Endothelial cell of umbilical vein (primary cell): ENCODE data around the gene CHSY1. TPM values are rescaled to one million over a fixed set of nuclear protein-coding genes. Genes with fewer than 3 reads are reported as not detected.
A peak's percentile ranks its signal among the peaks of the same experiment; 100 is the strongest.

Source experiments
- BruUV-seq: library from RNA; stranded (reverse); fragments of 400-500 nt; replicated peaks from 2 replicates; lab custom pipeline; 2021; lab: Mats Ljungman, UMichigan
- CTCF ChIA-PET: fragments of 300-600, 350-600 bp; sonication (Branson Sonifier 250); formaldehyde crosslinking; loops from one replicate; lab custom pipeline; 2021; ENCODE audit warnings: antibody characterized with exemption, inconsistent platforms; lab: Charles Lee
- POLR2A ChIA-PET: fragments of 300-600, 350-600 bp; sonication (Branson Sonifier 250); formaldehyde crosslinking; loops from one replicate; lab custom pipeline; 2021; ENCODE audit warnings: antibody characterized with exemption, inconsistent platforms; lab: Charles Lee
- DNase-seq: peaks from one replicate; pipeline ENCODE4 v3.0.0-alpha.2; 2011; ENCODE audit warnings: low read depth, low spot score
- FAIRE-seq: peaks from 2 replicates; lab custom pipeline; 2011; peaks lifted over from hg19 to GRCh38; lab: Jason Lieb, UNC
- H2AFZ ChIP-seq: 2 replicates; pipeline ENCODE4 v1.6.0; 2012; ENCODE audit warnings: low read depth, low read length, control low read depth, inconsistent platforms
- H3K27ac ChIP-seq: 2 replicates; pipeline ENCODE4 v1.5.1; 2011; ENCODE audit warnings: low read depth, mild to moderate bottlenecking, control low read depth, low read length, moderate library complexity; ENCODE audit not compliant: insufficient read depth
- H3K27me3 ChIP-seq, 2 experiments: 2 replicates each; pipeline versions ENCODE4 v1.6.0 to v1.6.1; 2011; ENCODE audit warnings: low read length in 2 of 2, mixed read lengths in 1 of 2; ENCODE audit not compliant: control insufficient read depth in 2 of 2, insufficient read depth in 2 of 2
- H3K36me3 ChIP-seq, 2 experiments: 2 replicates in 1 of 2; 3 replicates in 1 of 2; pipeline ENCODE4 v1.5.1; 2011; ENCODE audit warnings: low read length in 2 of 2, mild to moderate bottlenecking in 1 of 2, moderate library complexity in 1 of 2; ENCODE audit not compliant: control insufficient read depth in 2 of 2, insufficient read depth in 2 of 2; ENCODE audit errors: extremely low read depth in 1 of 2
- H3K4me1 ChIP-seq: 3 replicates; pipeline ENCODE4 v1.5.1; 2011; ENCODE audit warnings: mild to moderate bottlenecking, low read length; ENCODE audit not compliant: control insufficient read depth, insufficient read depth; ENCODE audit errors: extremely low read depth
- H3K4me2 ChIP-seq: 2 replicates; pipeline ENCODE4 v1.6.1; 2011; ENCODE audit warnings: low read length, control low read depth, mixed read lengths; ENCODE audit not compliant: insufficient read depth
- H3K4me3 ChIP-seq, 3 experiments: fragments of 200-600 bp in 1 of 3; sonication (generic), shearing (Covaris generic) in 1 of 3; replicated peaks in 1 of 3; 2 replicates each; pipeline ENCODE4 v1.5.1; 2011 to 2016; ENCODE audit warnings: control low read depth in 3 of 3, low read length in 3 of 3, mild to moderate bottlenecking in 2 of 3, inconsistent platforms in 1 of 3, low read depth in 1 of 3, moderate library complexity in 1 of 3; ENCODE audit not compliant: insufficient read depth in 1 of 3
- H3K79me2 ChIP-seq: 2 replicates; pipeline ENCODE4 v1.6.0; 2012; ENCODE audit warnings: low read length, inconsistent platforms; ENCODE audit not compliant: control insufficient read depth, insufficient read depth
- H3K9ac ChIP-seq: replicated peaks from 2 replicates; pipeline ENCODE3; 2011; ENCODE audit warnings: low read length, control low read depth; ENCODE audit not compliant: insufficient read depth; ENCODE audit errors: extremely low read depth
- H3K9me1 ChIP-seq: replicated peaks from 3 replicates; pipeline ENCODE4 v1.6.0; 2011; ENCODE audit warnings: mild to moderate bottlenecking, low read length; ENCODE audit not compliant: control insufficient read depth, insufficient read depth; ENCODE audit errors: extremely low read depth
- H3K9me3 ChIP-seq: replicated peaks from 2 replicates; pipeline ENCODE4 v1.5.1; 2012; ENCODE audit warnings: low read length, inconsistent platforms; ENCODE audit not compliant: control insufficient read depth, insufficient read depth
- H4K20me1 ChIP-seq: replicated peaks from 2 replicates; pipeline ENCODE3; 2011; ENCODE audit warnings: mild to moderate bottlenecking, low read length; ENCODE audit not compliant: control insufficient read depth, insufficient read depth; ENCODE audit errors: extremely low read depth
- EZH2 ChIP-seq: IDR thresholded peaks from 2 replicates; pipeline ENCODE4 v1.6.1; 2012; ENCODE audit warnings: borderline replicate concordance, low read depth, mild to moderate bottlenecking, moderate library complexity, low read length, inconsistent platforms; ENCODE audit not compliant: severe bottlenecking
- JUN ChIP-seq: IDR thresholded peaks from 2 replicates; pipeline ENCODE4 v1.6.1; 2011; ENCODE audit warnings: borderline replicate concordance, low read depth; ENCODE audit not compliant: insufficient read length, insufficient read depth
- MYC ChIP-seq: IDR thresholded peaks from one replicate; pipeline ENCODE4 v1.6.1; 2011; ENCODE audit warnings: mild to moderate bottlenecking, low read depth, low read length
- POLR2AphosphoS5 ChIP-seq: IDR thresholded peaks from 2 replicates; pipeline ENCODE4 v1.6.1; 2012; ENCODE audit warnings: low read depth, mild to moderate bottlenecking, control low read depth, low read length, moderate library complexity; ENCODE audit not compliant: insufficient read depth
- dilution Hi-C: fragments of 300-500 bp; cut with MboI; formaldehyde crosslinking; loops from one replicate; pipeline ENCODE4 v1.15.0; 2019; ENCODE audit warnings: low sequenced_read_pairs; ENCODE audit not compliant: extremely low pct_ligation_motif_present
- intact Hi-C: fragments of 100-400 bp; cut with micrococcal nuclease; formaldehyde crosslinking; loops from one replicate; pipeline ENCODE4 v1.10.0; 2022
- polyA plus RNA-seq, 4 experiments: library from polyadenylated mRNA; depleted of rRNA in 3 of 4; stranded (reverse) in 3 of 4; unstranded in 1 of 4; fragments of >200 nt; gene quantifications; 2 replicates each; pipeline versions ENCODE4 v1.2.1 to v1.2.3, GENCODE V29; 2011 to 2012; ENCODE audit warnings: missing spikeins in 1 of 4
- total RNA-seq: library from RNA; stranded (reverse); gene quantifications from 2 replicates; pipeline ENCODE4 v1.2.3, GENCODE V29; 2021
- TF ChIP-seq, protein P1 (sequence below), 2 donors: IDR thresholded peaks; 1 replicate in 1 of 2; 2 replicates in 1 of 2; pipeline ENCODE4 v1.5.1; 2011; ENCODE audit warnings: low read length in 2 of 2, mild to moderate bottlenecking in 2 of 2, moderate library complexity in 2 of 2, control low read depth in 1 of 2, inconsistent platforms in 1 of 2, low read depth in 1 of 2; ENCODE audit not compliant: insufficient read depth in 1 of 2; ENCODE audit errors: extremely low read depth in 1 of 2
- TF ChIP-seq, protein P2 (sequence below): IDR thresholded peaks from 2 replicates; pipeline ENCODE4 v1.6.1; 2011; ENCODE audit not compliant: insufficient read depth, insufficient read length

Gene CHSY1
- total and polyA plus RNA-seq, 2 donors (not counting 3 experiments of a cell fraction or from before 2014, with no cell fraction given) = 23.7 to 50.8 TPM

DNA sequence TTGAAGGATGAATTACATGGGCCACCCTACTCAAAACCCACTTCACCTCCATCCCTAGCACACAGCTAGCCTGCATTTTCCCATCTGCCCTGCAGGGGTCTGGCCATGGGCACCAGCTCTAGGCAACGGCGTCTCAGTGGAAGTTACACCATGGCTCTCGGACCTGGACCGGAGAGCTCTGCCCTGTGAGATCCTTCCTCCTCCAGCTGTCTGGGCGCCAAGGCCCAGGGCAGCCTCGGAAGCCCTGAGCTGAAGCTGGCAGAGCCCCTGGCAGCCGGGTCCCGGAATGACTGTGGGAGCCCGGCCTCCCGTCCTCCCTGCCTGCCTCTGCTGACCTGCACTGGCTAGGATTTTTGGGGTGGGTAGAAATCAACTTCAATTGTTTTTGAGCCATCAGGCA, 98.9 kb downstream of the CHSY1 start:
- intact Hi-C loops = no loop called here
- Histone ChIP-seq H3K4me2 (no peak overlapping the region), H4K20me1 (no peaks in the 10 kb centered on the region), H2AFZ (no peak overlapping the region), H3K9me1 (no peaks in the 10 kb centered on the region), H3K4me3 (no peak overlapping the region), H3K9ac (no peak overlapping the region), H3K36me3 (no peaks in the 10 kb centered on the region), H3K79me2 (no peaks in the 10 kb centered on the region), H3K27me3 (no peaks in the 10 kb centered on the region), H3K4me1 (peaks cover 4% of the 10 kb centered on the region), H3K9me3 (no peaks in the 10 kb centered on the region), H3K27ac (no peak overlapping the region)
- TF ChIP-seq, protein P1, sequence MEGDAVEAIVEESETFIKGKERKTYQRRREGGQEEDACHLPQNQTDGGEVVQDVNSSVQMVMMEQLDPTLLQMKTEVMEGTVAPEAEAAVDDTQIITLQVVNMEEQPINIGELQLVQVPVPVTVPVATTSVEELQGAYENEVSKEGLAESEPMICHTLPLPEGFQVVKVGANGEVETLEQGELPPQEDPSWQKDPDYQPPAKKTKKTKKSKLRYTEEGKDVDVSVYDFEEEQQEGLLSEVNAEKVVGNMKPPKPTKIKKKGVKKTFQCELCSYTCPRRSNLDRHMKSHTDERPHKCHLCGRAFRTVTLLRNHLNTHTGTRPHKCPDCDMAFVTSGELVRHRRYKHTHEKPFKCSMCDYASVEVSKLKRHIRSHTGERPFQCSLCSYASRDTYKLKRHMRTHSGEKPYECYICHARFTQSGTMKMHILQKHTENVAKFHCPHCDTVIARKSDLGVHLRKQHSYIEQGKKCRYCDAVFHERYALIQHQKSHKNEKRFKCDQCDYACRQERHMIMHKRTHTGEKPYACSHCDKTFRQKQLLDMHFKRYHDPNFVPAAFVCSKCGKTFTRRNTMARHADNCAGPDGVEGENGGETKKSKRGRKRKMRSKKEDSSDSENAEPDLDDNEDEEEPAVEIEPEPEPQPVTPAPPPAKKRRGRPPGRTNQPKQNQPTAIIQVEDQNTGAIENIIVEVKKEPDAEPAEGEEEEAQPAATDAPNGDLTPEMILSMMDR (IDR thresholded peaks at IDR 0.05; ENCODE audit: extremely low read depth in 1 of 2, insufficient read depth in 1 of 2, low read depth in 1 of 2, low read length in 2 of 2) = peak; percentile 45 to 57
- no peak for TF ChIP-seq EZH2
- no TSS peak for BruUV-seq
- dilution Hi-C loops = no loop called here
- FAIRE-seq (peak; percentile 66), DNase-seq (no peak)
- ChIA-PET POLR2A (no interaction called here), CTCF (interaction anchor here (0.8 to 3.1 kb wide), 10 partner anchors 9 to 99 kb away, joined by 3 to 23 read pairs (median 3); partner anchors contain the start of gene CHSY1)

DNA sequence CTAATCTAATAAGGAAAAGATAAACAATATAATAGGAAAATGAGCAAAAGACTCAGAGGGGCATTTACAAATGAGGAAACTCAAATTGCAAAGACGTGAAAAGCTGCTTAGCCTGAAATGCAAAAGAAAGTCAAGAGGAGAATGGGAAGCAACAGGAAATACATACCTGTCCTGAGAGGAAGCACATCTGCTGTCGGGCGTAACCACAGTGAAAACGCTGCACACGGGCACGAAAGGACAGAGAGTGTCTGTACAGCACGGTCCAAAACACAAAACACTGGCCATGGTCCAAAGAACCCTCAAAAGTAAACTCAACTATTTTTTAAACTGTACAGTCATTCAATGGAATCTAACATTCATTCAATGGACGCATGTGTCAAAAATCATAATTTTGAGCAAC, 100.6 kb downstream of the CHSY1 start:
- Histone ChIP-seq H2AFZ (no peak overlapping the region), H3K9ac (no peak overlapping the region), H3K9me1 (no peaks in the 10 kb centered on the region), H3K9me3 (no peaks in the 10 kb centered on the region), H3K79me2 (no peaks in the 10 kb centered on the region), H4K20me1 (no peaks in the 10 kb centered on the region), H3K36me3 (no peaks in the 10 kb centered on the region), H3K4me2 (no peak overlapping the region), H3K27ac (no peak overlapping the region), H3K27me3 (no peaks in the 10 kb centered on the region), H3K4me1 (peaks cover 4% of the 10 kb centered on the region), H3K4me3 (no peak overlapping the region)
- dilution Hi-C loops = no loop called here
- POLR2A ChIA-PET = no interaction called here
- CTCF ChIA-PET = no interaction called here
- DNase-seq (no peak), FAIRE-seq (no peak)
- TF ChIP-seq, protein P1 (IDR thresholded peaks at IDR 0.05; ENCODE audit: extremely low read depth in 1 of 2, insufficient read depth in 1 of 2, low read depth in 1 of 2, low read length in 2 of 2) = no peak
- TF ChIP-seq JUN = no peak
- no peak for TF ChIP-seq EZH2
- TF ChIP-seq POLR2AphosphoS5 = no peak
- TF ChIP-seq MYC = no peak
- TF ChIP-seq, protein P2, sequence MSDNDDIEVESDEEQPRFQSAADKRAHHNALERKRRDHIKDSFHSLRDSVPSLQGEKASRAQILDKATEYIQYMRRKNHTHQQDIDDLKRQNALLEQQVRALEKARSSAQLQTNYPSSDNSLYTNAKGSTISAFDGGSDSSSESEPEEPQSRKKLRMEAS = no peak
- intact Hi-C loops = no loop called here
- no TSS peak for BruUV-seq
